HepG2 (cell line): ENCODE data around the gene RARS2. TPM values are rescaled to one million over a fixed set of nuclear protein-coding genes. Genes with fewer than 3 reads are reported as not detected.

Source experiments
- ATAC-seq: fragments of 200-7000 bp; cut with Tn5 transposase; 3 replicates; pipeline ENCODE4 v1.9.1; 2020; ENCODE audit warnings: mild to moderate bottlenecking, moderate library complexity
- BruUV-seq: library from RNA; stranded (reverse); fragments of 400-500 nt; replicated peaks from 2 replicates; lab custom pipeline; 2021; lab: Mats Ljungman, UMichigan
- CTCF ChIA-PET: fragments of 300-600 bp; formaldehyde crosslinking; extraction: SDS; loops from one replicate; lab custom pipeline; 2021; ENCODE audit warnings: low total read pairs, inconsistent platforms, low intra/inter-chr PET ratio; lab: Yijun Ruan, JAX
- POLR2A ChIA-PET: fragments of 350-600 bp; sonication (Branson Sonifier 250); formaldehyde crosslinking; loops from one replicate; lab custom pipeline; 2020; ENCODE audit warnings: antibody characterized with exemption, inconsistent platforms; lab: Yijun Ruan, JAX
- DNase-seq: peaks from one replicate; pipeline ENCODE4 v3.0.0-alpha.2; 2015; ENCODE audit warnings: low spot score
- FAIRE-seq: peaks from 3 replicates; lab custom pipeline; 2011; peaks lifted over from hg19 to GRCh38; lab: Jason Lieb, UNC
- H2AFZ ChIP-seq: one replicate; pipeline ENCODE4 v1.6.1; 2011; ENCODE audit warnings: low read length, inconsistent platforms
- H3K27ac ChIP-seq: fragments of 300-600 bp; 3 replicates; pipeline ENCODE4 v1.8.0; 2011; ENCODE audit warnings: mixed run types, mild to moderate bottlenecking, mixed read lengths, low read length, inconsistent platforms; ENCODE audit not compliant: insufficient read depth; ENCODE audit errors: extremely low read length
- H3K27me3 ChIP-seq, 2 experiments: fragments of 200-600 bp in 1 of 2; 2 replicates in 1 of 2; 3 replicates in 1 of 2; pipeline versions ENCODE4 v1.6.0 to v1.8.0; 2011; ENCODE audit warnings: low read length in 2 of 2, mild to moderate bottlenecking in 2 of 2, moderate library complexity in 2 of 2, inconsistent platforms in 1 of 2; ENCODE audit not compliant: insufficient read depth in 2 of 2, control insufficient read depth in 1 of 2
- H3K36me3 ChIP-seq, 2 experiments: fragments of 200-600 bp in 1 of 2; replicated peaks in 1 of 2; 2 replicates in 1 of 2; 3 replicates in 1 of 2; pipeline versions ENCODE4 v1.5.1 to v1.8.0; 2011; ENCODE audit warnings: low read length in 2 of 2, inconsistent platforms in 1 of 2; ENCODE audit not compliant: insufficient read depth in 2 of 2, control insufficient read depth in 1 of 2
- H3K4me1 ChIP-seq: 2 replicates; pipeline ENCODE4 v1.5.1; 2012; ENCODE audit warnings: low read length, inconsistent platforms; ENCODE audit not compliant: insufficient read depth
- H3K4me2 ChIP-seq: 2 replicates; pipeline ENCODE4 v1.6.0; 2011; ENCODE audit warnings: low read depth, low read length, inconsistent platforms
- H3K4me3 ChIP-seq, 3 experiments: fragments of 200-600 bp in 1 of 3; sonication (generic), shearing (Covaris generic) in 1 of 3; replicated peaks in 1 of 3; 2 replicates each; pipeline ENCODE4 v1.5.1; 2011 to 2016; ENCODE audit warnings: low read length in 3 of 3, inconsistent platforms in 2 of 3, low read depth in 2 of 3, mild to moderate bottlenecking in 2 of 3, control low read depth in 1 of 3, mixed read lengths in 1 of 3; ENCODE audit not compliant: insufficient read depth in 1 of 3
- H3K79me2 ChIP-seq: one replicate; pipeline ENCODE4 v1.6.1; 2011; ENCODE audit warnings: low read length, inconsistent platforms; ENCODE audit not compliant: insufficient read depth
- H3K9ac ChIP-seq: 2 replicates; pipeline ENCODE4 v1.6.0; 2011; ENCODE audit warnings: mild to moderate bottlenecking, low read depth, low read length, inconsistent platforms; ENCODE audit not compliant: insufficient read depth
- H3K9me3 ChIP-seq: 2 replicates; pipeline ENCODE4 v1.5.1; 2012; ENCODE audit warnings: mild to moderate bottlenecking, low read length
- H4K20me1 ChIP-seq: 2 replicates; pipeline ENCODE4 v1.6.0; 2011; ENCODE audit warnings: inconsistent platforms, mild to moderate bottlenecking, low read length, moderate library complexity; ENCODE audit not compliant: insufficient read depth
- CC2D1A ChIP-seq: sonication (generic); formaldehyde crosslinking; IDR thresholded peaks from 2 replicates; pipeline ENCODE4 v1.8.1; 2023; ENCODE audit warnings: mild to moderate bottlenecking, missing genetic modification reagents
- CENPT ChIP-seq: sonication (generic); formaldehyde crosslinking; IDR thresholded peaks from 2 replicates; pipeline ENCODE4 v1.8.0; 2022; ENCODE audit warnings: low read depth, mild to moderate bottlenecking, moderate library complexity, missing genetic modification reagents
- EP300 ChIP-seq, 3 experiments: sonication (generic) in 1 of 3; formaldehyde crosslinking in 1 of 3; IDR thresholded peaks; 2 replicates each; pipeline versions ENCODE4 v1.5.1 to v1.6.1; 2011 to 2020; ENCODE audit warnings: low read depth in 2 of 3, low read length in 2 of 3, borderline replicate concordance in 1 of 3, improper control_type of control experiment in 1 of 3, mild to moderate bottlenecking in 1 of 3, missing genetic modification reagents in 1 of 3, moderate library complexity in 1 of 3
- MBD4 ChIP-seq: IDR thresholded peaks from 2 replicates; pipeline ENCODE4 v1.6.1; 2012; ENCODE audit warnings: low read length, inconsistent platforms, borderline replicate concordance
- MTF2 ChIP-seq: sonication (generic); formaldehyde crosslinking; IDR thresholded peaks from 2 replicates; pipeline ENCODE4 v1.5.0; 2020; ENCODE audit warnings: missing genetic modification reagents, borderline replicate concordance
- NFE2L2 ChIP-seq: fragments of 150-350 bp; IDR thresholded peaks from 2 replicates; pipeline ENCODE4 v1.6.1; 2014; ENCODE audit warnings: low read length
- NPAS2 ChIP-seq: sonication (generic); formaldehyde crosslinking; IDR thresholded peaks from 2 replicates; pipeline ENCODE4 v1.8.0; 2022; ENCODE audit warnings: mild to moderate bottlenecking, missing genetic modification reagents, borderline replicate concordance
- NR2F1 ChIP-seq, 2 experiments: fragments of 450-650 bp in 1 of 2; formaldehyde crosslinking in 1 of 2; IDR thresholded peaks; 2 replicates each; pipeline versions ENCODE4 v1.5.0 to v1.6.1; 2016 to 2020; ENCODE audit warnings: mild to moderate bottlenecking in 1 of 2, missing compliant biosample characterization in 1 of 2, missing genetic modification reagents in 1 of 2, moderate library complexity in 1 of 2
- RBM22 ChIP-seq: fragments of 200-400 bp; formaldehyde crosslinking; optimal IDR thresholded peaks from 2 replicates; pipeline ENCODE3; 2017; ENCODE audit warnings: mild to moderate bottlenecking, low read length, moderate library complexity
- ZMAT5 ChIP-seq: sonication (generic); formaldehyde crosslinking; IDR thresholded peaks from 2 replicates; pipeline ENCODE4 v1.5.0; 2020; ENCODE audit warnings: mild to moderate bottlenecking, low read depth, missing genetic modification reagents, borderline replicate concordance
- ZNF160 ChIP-seq: sonication (generic); formaldehyde crosslinking; IDR thresholded peaks from 2 replicates; pipeline ENCODE4 v1.8.0; 2022; ENCODE audit warnings: mild to moderate bottlenecking, inconsistent platforms, missing genetic modification reagents
- ZNF652 ChIP-seq: IDR thresholded peaks from 2 replicates; pipeline ENCODE4 v1.6.1; 2016; ENCODE audit warnings: low read depth, borderline replicate concordance
- WGBS: methylation state at CpG from one replicate; pipeline ENCODE4 v1.1.6; 2017; ENCODE audit warnings: low lambda C conversion rate; 5-methylcytosine and 5-hydroxymethylcytosine counted together
- in situ Hi-C: cut with HindIII; loops from 2 replicates; pipeline ENCODE4 v1.10.0; 2017; ENCODE audit warnings: low pct_unique_long_range_greater_than_20kb; ENCODE audit not compliant: extremely low pct_ligation_motif_present
- intact Hi-C: fragments of 100-400 bp; cut with micrococcal nuclease; formaldehyde crosslinking; loops from one replicate; pipeline ENCODE4 v1.10.0; 2022; ENCODE audit not compliant: unreplicated experiment
- polyA plus RNA-seq, 8 experiments: library from polyadenylated mRNA; depleted of rRNA in 3 of 8; stranded (reverse) in 7 of 8; unstranded in 1 of 8; fragments of >200 nt; fragmentation: Illumina TruSeq in 4 of 8; extraction: Trizol in 4 of 8; gene quantifications; 2 replicates each; pipeline versions ENCODE4 v1.2.1 to v1.2.3, GENCODE V29; 2011 to 2016; ENCODE audit warnings: low read depth in 4 of 8, missing spikeins in 1 of 8, mixed read lengths in 1 of 8; ENCODE audit not compliant: insufficient read depth in 1 of 8
- total RNA-seq, 5 experiments: library from RNA; depleted of rRNA; stranded (reverse); fragments of >200 nt; fragmentation: Illumina TruSeq; extraction: Trizol; gene quantifications; 2 replicates each; pipeline ENCODE4 v1.2.3, GENCODE V29; 2016; ENCODE audit warnings: low read depth in 1 of 5
- TF ChIP-seq, protein P1 (sequence below): sonication (generic); formaldehyde crosslinking; IDR thresholded peaks from 2 replicates; pipeline ENCODE4 v1.8.0; 2022; ENCODE audit warnings: mild to moderate bottlenecking, missing genetic modification reagents
- TF ChIP-seq, protein P2 (sequence below): IDR thresholded peaks from 2 replicates; pipeline ENCODE4 v1.6.1; 2016; ENCODE audit warnings: low read depth, borderline replicate concordance
- TF ChIP-seq, protein P3 (sequence below): sonication (generic); formaldehyde crosslinking; IDR thresholded peaks from 2 replicates; pipeline ENCODE4 v1.4.0; 2020; ENCODE audit warnings: missing genetic modification reagents
- TF ChIP-seq, protein P4 (sequence below): sonication (generic); formaldehyde crosslinking; IDR thresholded peaks from 2 replicates; pipeline ENCODE4 v1.5.0; 2020; ENCODE audit warnings: mild to moderate bottlenecking, missing genetic modification reagents, moderate library complexity
- TF ChIP-seq, protein P5 (sequence below): sonication (generic); formaldehyde crosslinking; IDR thresholded peaks from 2 replicates; pipeline ENCODE4 v1.4.0; 2020; ENCODE audit warnings: missing genetic modification reagents

RARS2 gene
- total and polyA plus RNA-seq, 2 of the 13 experiments (the other 11 are each of a cell fraction or from before 2014, with no cell fraction given): 23.4 to 80.1 TPM

DNA sequence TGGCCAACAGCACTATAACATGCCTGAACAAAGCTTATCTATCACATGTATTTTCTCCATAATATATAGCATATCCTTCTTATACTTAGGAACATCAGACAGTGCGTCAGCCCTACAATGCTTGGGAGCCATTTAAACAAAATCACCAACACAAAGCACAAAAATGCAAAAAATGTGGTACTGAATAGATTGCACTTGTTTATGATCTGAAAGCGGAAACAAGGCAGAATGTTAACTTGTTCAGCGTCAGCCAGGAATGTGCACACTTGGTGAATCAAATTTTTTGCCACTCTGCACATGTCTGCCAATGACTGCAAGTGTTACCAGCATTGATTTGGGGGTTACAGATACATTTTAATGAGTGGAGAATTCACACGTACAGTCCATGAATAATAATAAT, 102.2 kb downstream of the RARS2 start:
- H4K20me1 ChIP-seq: no peaks in the 10 kb centered on the region
- no peaks in the 10 kb centered on the region for H3K9me3 ChIP-seq
- no peak overlapping the region for H3K9ac ChIP-seq
- ChIA-PET POLR2A (no interaction called here), CTCF (no interaction called here)
- FAIRE-seq: no peak
- DNase-seq: no peak
- no peaks in the 10 kb centered on the region for H3K27me3 ChIP-seq
- H3K36me3 ChIP-seq: 0 out of 5 replicates have a peak, but pooled peaks cover 0 to 3% of the 10 kb centered on the region in 2 experiments
- no peak for ATAC-seq
- no peak overlapping the region for H3K27ac ChIP-seq
- intact Hi-C loops: no loop called here
- H3K4me2 ChIP-seq: no peak overlapping the region
- peaks cover 16% of the 10 kb centered on the region for H3K4me1 ChIP-seq
- no peak overlapping the region for H2AFZ ChIP-seq
- no TSS peak for BruUV-seq
- H3K79me2 ChIP-seq: no peaks in the 10 kb centered on the region
- no peak overlapping the region for H3K4me3 ChIP-seq
- over 99% methylated on average over 4 of the region's 4 CpGs for WGBS
- in situ Hi-C loops: no loop called here
- TF ChIP-seq MTF2 (no peak), CC2D1A (CRISPR knock-in tag) (no peak), ZNF652 (CRISPR knock-in tag) (no peak), NFE2L2 (no peak), ZNF160 (CRISPR knock-in tag) (no peak), NPAS2 (CRISPR knock-in tag) (no peak), EP300 (IDR thresholded peaks at IDR 0.05; ENCODE audit: low read depth in 2 of 2, low read length in 2 of 2) (no peak), EP300 (CRISPR knock-in tag; IDR thresholded peaks at IDR 0.05; ENCODE audit: borderline replicate concordance) (no peak), CENPT (no peak), NR2F1 (CRISPR knock-in tag; IDR thresholded peaks at IDR 0.05) (no peak), MBD4 (no peak), RBM22 (no peak), ZMAT5 (CRISPR knock-in tag) (no peak)
- TF ChIP-seq, protein P1, sequence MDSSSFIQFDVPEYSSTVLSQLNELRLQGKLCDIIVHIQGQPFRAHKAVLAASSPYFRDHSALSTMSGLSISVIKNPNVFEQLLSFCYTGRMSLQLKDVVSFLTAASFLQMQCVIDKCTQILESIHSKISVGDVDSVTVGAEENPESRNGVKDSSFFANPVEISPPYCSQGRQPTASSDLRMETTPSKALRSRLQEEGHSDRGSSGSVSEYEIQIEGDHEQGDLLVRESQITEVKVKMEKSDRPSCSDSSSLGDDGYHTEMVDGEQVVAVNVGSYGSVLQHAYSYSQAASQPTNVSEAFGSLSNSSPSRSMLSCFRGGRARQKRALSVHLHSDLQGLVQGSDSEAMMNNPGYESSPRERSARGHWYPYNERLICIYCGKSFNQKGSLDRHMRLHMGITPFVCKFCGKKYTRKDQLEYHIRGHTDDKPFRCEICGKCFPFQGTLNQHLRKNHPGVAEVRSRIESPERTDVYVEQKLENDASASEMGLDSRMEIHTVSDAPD (CRISPR knock-in tag): no peak
- TF ChIP-seq, protein P2, sequence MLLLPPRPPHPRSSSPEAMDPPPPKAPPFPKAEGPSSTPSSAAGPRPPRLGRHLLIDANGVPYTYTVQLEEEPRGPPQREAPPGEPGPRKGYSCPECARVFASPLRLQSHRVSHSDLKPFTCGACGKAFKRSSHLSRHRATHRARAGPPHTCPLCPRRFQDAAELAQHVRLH (CRISPR knock-in tag): no peak
- TF ChIP-seq, protein P3, sequence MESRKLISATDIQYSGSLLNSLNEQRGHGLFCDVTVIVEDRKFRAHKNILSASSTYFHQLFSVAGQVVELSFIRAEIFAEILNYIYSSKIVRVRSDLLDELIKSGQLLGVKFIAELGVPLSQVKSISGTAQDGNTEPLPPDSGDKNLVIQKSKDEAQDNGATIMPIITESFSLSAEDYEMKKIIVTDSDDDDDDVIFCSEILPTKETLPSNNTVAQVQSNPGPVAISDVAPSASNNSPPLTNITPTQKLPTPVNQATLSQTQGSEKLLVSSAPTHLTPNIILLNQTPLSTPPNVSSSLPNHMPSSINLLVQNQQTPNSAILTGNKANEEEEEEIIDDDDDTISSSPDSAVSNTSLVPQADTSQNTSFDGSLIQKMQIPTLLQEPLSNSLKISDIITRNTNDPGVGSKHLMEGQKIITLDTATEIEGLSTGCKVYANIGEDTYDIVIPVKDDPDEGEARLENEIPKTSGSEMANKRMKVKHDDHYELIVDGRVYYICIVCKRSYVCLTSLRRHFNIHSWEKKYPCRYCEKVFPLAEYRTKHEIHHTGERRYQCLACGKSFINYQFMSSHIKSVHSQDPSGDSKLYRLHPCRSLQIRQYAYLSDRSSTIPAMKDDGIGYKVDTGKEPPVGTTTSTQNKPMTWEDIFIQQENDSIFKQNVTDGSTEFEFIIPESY: no peak
- TF ChIP-seq, protein P4, sequence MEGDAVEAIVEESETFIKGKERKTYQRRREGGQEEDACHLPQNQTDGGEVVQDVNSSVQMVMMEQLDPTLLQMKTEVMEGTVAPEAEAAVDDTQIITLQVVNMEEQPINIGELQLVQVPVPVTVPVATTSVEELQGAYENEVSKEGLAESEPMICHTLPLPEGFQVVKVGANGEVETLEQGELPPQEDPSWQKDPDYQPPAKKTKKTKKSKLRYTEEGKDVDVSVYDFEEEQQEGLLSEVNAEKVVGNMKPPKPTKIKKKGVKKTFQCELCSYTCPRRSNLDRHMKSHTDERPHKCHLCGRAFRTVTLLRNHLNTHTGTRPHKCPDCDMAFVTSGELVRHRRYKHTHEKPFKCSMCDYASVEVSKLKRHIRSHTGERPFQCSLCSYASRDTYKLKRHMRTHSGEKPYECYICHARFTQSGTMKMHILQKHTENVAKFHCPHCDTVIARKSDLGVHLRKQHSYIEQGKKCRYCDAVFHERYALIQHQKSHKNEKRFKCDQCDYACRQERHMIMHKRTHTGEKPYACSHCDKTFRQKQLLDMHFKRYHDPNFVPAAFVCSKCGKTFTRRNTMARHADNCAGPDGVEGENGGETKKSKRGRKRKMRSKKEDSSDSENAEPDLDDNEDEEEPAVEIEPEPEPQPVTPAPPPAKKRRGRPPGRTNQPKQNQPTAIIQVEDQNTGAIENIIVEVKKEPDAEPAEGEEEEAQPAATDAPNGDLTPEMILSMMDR (CRISPR knock-in tag): no peak
- TF ChIP-seq, protein P5, sequence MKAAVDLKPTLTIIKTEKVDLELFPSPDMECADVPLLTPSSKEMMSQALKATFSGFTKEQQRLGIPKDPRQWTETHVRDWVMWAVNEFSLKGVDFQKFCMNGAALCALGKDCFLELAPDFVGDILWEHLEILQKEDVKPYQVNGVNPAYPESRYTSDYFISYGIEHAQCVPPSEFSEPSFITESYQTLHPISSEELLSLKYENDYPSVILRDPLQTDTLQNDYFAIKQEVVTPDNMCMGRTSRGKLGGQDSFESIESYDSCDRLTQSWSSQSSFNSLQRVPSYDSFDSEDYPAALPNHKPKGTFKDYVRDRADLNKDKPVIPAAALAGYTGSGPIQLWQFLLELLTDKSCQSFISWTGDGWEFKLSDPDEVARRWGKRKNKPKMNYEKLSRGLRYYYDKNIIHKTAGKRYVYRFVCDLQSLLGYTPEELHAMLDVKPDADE (CRISPR knock-in tag): no peak
